Posterior vena cava (tissue), 2 donors: ENCODE data around the gene COL25A1. TPM values are rescaled to one million over a fixed set of nuclear protein-coding genes. Genes with fewer than 3 reads are reported as not detected.

Experiments
- DNase-seq: peaks from one replicate; pipeline ENCODE4 v3.0.0-alpha.2; 2020; ENCODE audit warnings: low spot score
- intact Hi-C, 2 donors: fragments of 100-400 bp; cut with DNase I; formaldehyde crosslinking; loops; one replicate each; pipeline versions ENCODE4 v1.14.1 to v1.14.2; 2022 to 2023
- total RNA-seq, 2 donors: library from RNA; stranded (reverse); fragmentation: NEBNext Ultra II Directional; extraction: Animal tissue kit (Norgen Biotek cat#: 25700); gene quantifications; one replicate each; pipeline ENCODE4 v1.2.1, GENCODE V29; 2021
- donor health status: DM: yes; HTN: yes; CAD: no.
- donor health status: DM: yes; HTN: yes; CAD: no.

The COL25A1 gene
- total RNA-seq, 2 donors from 2014 or later: 1.0 to 1.1 TPM

- intact Hi-C loops: no loop called here
- DNase-seq: no peak
Observed at GRCh38 chr4:108774809-108775530, 527.5 kb downstream of the COL25A1 start.

DNA sequence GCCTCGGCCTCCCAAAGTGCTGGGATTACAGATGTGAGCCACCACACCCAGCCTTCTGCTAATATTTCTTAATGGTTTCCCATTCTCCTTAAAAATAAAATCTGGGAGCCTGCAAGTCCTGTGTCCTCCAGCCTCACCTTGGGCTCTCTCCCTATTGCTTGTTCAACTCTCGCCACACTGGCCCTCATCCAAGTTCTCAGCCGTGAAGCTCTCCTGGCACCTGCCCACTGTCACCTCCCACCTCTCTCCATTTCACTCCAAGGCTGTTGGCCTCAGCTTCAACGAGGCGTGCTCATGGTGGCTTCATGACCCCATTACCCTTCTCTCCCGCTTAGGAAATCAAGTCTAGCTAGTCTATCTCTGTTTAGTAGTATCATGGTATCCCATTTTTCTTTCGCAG, 530.1 kb downstream of the COL25A1 start:
- intact Hi-C loops: no loop called here
- DNase-seq: no peak

GRCh38 chr4:108766058-108766457, 536.4 kb downstream of the COL25A1 start:
- no peak for DNase-seq
- intact Hi-C loops: loop anchor here in 1 of 2 donors (5.0 kb wide), 1 partner anchor 1736 kb away; no protein-coding TSS in a partner anchor

- no peak for DNase-seq
- intact Hi-C loops: no loop called here
Observed at GRCh38 chr4:108763986-108764385, 538.5 kb downstream of the COL25A1 start.

- intact Hi-C loops: no loop called here
- no peak for DNase-seq
Observed at GRCh38 chr4:108763226-108763593, 539.2 kb downstream of the COL25A1 start.

DNA sequence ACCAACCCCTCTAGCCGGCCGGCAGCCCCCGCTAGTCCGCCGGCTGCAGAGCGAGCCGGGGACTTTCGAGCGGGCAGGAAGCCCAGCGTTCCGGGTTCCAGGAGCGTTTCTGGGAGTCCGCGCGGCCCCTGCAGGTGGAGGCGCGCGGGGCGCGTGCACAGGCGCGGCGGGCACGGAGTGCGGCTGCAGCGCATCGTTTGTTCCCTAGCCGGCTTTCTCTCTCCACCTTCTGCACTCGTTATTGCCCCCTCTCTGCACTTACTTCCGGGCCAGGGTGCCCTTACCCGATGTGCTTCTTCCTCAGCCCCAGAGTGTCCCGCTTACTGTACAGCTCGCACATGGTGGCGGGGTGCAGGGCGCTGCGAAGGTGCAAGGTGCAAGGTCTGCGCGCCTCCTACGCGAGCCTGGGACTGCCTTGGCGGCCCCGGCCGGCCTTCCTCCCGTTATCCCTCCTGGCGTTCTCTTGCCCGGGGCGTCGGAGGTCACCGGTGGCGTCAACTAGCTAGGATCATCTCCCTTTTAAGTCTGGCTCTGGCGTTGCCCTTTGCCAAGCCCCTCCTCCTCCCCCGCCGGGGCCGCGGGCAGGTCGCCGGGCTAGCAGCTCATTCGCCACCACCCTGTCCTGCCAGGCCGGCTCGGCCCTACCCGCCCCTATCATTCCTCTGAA, 539.8 kb downstream of the COL25A1 start, which contains the start of gene ETNPPL:
Gene ETNPPL, minus strand, starts transcription at position 495 of the 667 bp plus-strand sequence. Its CDS starts 155 bp downstream, at position 340.
- DNase-seq: no peak
- intact Hi-C loops: no loop called here

Other genes with a start within 250 kb of the COL25A1 start
- 10 to 100 TPM; 29.6 to 33.9 TPM for gene SEC24B, start 131.2 kb upstream of the COL25A1 start, total RNA-seq